GM18505 (cell line): ENCODE data around the gene XXYLT1.

ENCODE experiments used
- ATAC-seq: cut with Tn5 transposase; IDR thresholded peaks from one replicate; pipeline ENCODE4 v1.9.1; 2021; ENCODE audit not compliant: unreplicated experiment
- POLR2A ChIP-seq: IDR thresholded peaks from 4 replicates; pipeline ENCODE4 v1.6.1; 2011; ENCODE audit warnings: borderline replicate concordance; ENCODE audit not compliant: insufficient read depth, insufficient read length; ENCODE audit errors: extremely low read depth

The XXYLT1 gene

DNA sequence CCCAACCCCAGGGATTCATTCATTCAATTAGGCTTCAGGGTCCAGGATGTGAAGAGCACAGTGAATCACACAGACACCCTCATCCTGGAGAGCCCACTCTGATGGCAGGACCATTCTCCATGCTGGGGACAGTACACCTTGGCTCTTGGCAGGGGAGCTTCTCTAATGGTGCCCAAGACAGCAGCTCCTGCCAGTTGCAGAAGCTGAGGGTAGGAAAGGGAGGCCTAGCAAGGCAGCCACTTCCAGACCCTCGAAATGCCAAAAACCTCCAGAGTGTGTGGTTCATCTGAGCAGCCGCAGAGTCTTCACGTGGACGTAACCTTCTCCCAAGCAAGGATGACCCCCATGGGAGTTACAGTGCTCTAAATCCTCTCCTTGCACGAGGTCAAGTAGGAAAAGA is 186.2 kb downstream of the XXYLT1 start:
- no peak for TF ChIP-seq POLR2A
- ATAC-seq = no peak

- ATAC-seq = no peak
- TF ChIP-seq POLR2A = no peak
Measured at GRCh38 chr3:195083659-195084058, 187.3 kb downstream of the XXYLT1 start.

GRCh38 chr3:195082811-195083210 is 188.1 kb downstream of the XXYLT1 start:
- ATAC-seq = no peak
- no peak for TF ChIP-seq POLR2A

GRCh38 chr3:195081242-195081963 is 189.6 kb downstream of the XXYLT1 start:
- ATAC-seq = no peak
- no peak for TF ChIP-seq POLR2A

DNA sequence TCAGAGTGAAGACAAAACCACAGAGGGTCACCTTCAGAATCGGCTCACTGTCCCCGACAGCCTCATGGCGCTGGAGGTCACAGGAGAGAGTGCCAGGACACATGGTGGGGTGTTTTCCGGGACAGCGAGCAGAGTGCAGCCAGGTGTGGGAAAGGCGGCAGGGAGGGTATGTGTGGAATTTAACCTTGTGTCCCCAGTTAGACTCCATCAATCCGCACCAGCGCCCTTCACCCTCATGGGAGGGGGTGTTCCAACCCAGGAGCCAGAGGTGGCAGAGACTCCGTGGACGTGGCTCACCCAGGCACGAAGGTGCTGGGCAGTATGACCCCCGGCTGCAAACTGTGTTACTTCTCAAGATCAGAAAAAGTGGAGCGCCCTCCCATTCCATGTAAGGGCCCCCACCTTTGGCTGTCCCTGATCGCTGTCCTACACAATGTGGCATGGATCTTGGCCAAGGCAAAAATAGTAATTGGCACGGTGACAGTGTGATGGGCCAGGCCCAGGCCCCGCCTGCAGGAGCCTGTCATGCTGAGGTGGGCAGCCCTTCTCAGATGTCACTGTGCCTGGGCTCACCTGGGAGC is 190.3 kb downstream of the XXYLT1 start:
- no peak for ATAC-seq
- TF ChIP-seq POLR2A = no peak

GRCh38 chr3:195080125-195080524 is 190.8 kb downstream of the XXYLT1 start:
- no peak for ATAC-seq
- TF ChIP-seq POLR2A = no peak

- ATAC-seq = no peak
- no peak for TF ChIP-seq POLR2A
Measured at GRCh38 chr3:195079636-195080035, 191.3 kb downstream of the XXYLT1 start.

DNA sequence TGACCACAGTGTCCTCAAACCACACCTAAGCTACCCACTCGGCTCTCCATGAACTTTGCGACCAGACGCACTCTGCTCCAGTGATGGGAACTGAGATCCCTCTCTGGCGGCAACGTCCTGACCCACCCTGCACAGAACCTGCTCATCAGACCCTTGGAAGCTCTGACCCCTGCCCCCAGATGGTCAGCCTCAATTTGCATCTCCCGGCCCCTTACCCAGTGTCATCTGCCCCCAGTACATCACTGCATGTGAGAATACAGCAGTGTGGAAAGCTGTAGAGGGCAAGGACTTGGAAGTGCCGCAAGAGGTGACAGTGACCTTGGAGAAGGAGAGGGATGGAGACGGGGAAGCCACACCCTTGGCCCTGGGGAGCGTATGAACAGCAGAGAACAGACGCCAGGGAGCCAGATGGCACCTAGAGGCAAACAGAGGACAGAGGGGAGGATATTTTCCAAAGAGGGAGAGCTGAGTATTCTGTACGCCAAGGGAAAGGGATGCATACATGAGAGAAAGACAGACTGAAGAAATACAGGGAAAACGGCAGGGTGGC is 192.0 kb downstream of the XXYLT1 start:
- TF ChIP-seq POLR2A = no peak
- no peak for ATAC-seq

GRCh38 chr3:195077611-195078540 is 193.1 kb downstream of the XXYLT1 start:
- no peak for ATAC-seq
- no peak for TF ChIP-seq POLR2A

DNA sequence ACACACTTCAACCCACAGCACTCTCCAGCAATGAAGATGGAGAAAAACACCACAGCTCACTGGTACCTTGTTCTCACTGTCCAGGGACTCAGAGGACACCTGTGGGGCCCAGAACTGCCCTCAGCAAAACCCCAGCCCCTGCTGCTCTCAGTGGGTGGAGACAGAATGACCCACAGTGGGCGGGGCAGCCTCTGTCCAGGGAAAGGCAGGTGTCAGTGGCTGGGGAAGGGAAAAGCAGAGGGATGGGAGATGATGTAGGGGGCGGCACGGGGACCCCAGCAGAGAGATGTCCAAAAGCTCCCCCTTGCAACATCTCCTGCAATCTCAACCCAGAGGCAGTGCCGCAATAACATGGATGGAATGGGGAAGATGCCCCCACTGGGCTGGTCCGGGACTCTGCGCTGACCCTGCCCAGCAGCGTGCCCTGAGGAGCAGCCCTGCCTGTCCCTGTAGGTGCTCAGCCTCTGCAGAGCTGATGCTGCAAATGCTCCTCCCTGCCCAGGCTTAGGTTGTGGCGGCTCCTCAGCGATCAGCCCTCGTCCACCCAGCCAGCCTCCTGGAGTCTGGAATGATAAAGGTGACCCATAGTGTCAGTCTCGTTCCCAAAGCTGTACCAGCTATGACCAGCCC is 193.9 kb downstream of the XXYLT1 start:
- no peak for ATAC-seq
- TF ChIP-seq POLR2A = no peak

GRCh38 chr3:195075941-195076875 is 194.8 kb downstream of the XXYLT1 start:
- TF ChIP-seq POLR2A = no peak
- ATAC-seq = no peak
